Transverse colon (tissue), 4 donors: ENCODE data around the gene IFI27. TPM values are rescaled to one million over a fixed set of nuclear protein-coding genes. Genes with fewer than 3 reads are reported as not detected.
"Not testable (repeated sequence)": the region's sequence is repeated elsewhere in the genome, so short reads cannot be mapped to it uniquely, and the experiment has no call there.

Experiments
- DNase-seq: peaks from one replicate; pipeline ENCODE4 v3.0.0-alpha.2; 2019
- H3K27ac ChIP-seq, 4 donors: fragments of 200-600 bp; sonication (generic); 2 replicates each; pipeline ENCODE4 v1.5.1; 2016 to 2018; ENCODE audit warnings: inconsistent platforms in 4 of 4
- H3K27me3 ChIP-seq: fragments of 200-600 bp; sonication (generic); 2 replicates; pipeline ENCODE4 v1.5.1; 2017; ENCODE audit warnings: inconsistent platforms
- H3K36me3 ChIP-seq, 4 donors: fragments of 200-600 bp; sonication (generic); 2 replicates each; pipeline ENCODE4 v1.5.1; 2017 to 2019; ENCODE audit warnings: inconsistent platforms in 4 of 4
- H3K4me1 ChIP-seq, 4 donors: fragments of 200-600 bp; sonication (generic); 2 replicates each; pipeline ENCODE4 v1.5.1; 2017 to 2020; ENCODE audit warnings: inconsistent platforms in 4 of 4
- H3K4me3 ChIP-seq, 4 donors: fragments of 200-600 bp; sonication (generic); 1 replicate in 1 of 4; 2 replicates in 3 of 4; pipeline versions ENCODE4 v1.5.1 to v1.6.1; 2017 to 2019; ENCODE audit warnings: inconsistent platforms in 4 of 4
- H3K9me3 ChIP-seq, 2 donors: fragments of 200-600 bp; sonication (generic); 2 replicates each; pipeline ENCODE4 v1.5.1; 2017 to 2019; ENCODE audit warnings: inconsistent platforms in 2 of 2
- EP300 ChIP-seq: sonication (generic); formaldehyde crosslinking; IDR thresholded peaks from one replicate; pipeline ENCODE4 v1.6.1; 2017; ENCODE audit warnings: antibody characterized with exemption, low read depth
- POLR2A ChIP-seq: fragments of 450-650 bp; IDR thresholded peaks from one replicate; pipeline ENCODE4 v1.6.1; 2016; ENCODE audit warnings: antibody characterized with exemption, mild to moderate bottlenecking, moderate library complexity
- POLR2AphosphoS5 ChIP-seq, 3 donors: sonication (generic); formaldehyde crosslinking; IDR thresholded peaks; one replicate each; pipeline ENCODE4 v1.6.1; 2016; ENCODE audit warnings: antibody characterized with exemption in 3 of 3
- WGBS, 2 donors: methylation state at CpG; one replicate each; pipeline ENCODE4 v1.1.5; 2018; ENCODE audit warnings: low coverage in 1 of 2; 5-methylcytosine and 5-hydroxymethylcytosine counted together
- in situ Hi-C, 4 donors: fragments of 200-750 bp; cut with MboI; loops; one replicate each; pipeline versions ENCODE4 v1.15.0 to v1.15.1; 2017; ENCODE audit warnings: low sequenced_read_pairs in 3 of 4, low pct_ligation_motif_present in 1 of 4, low pct_unique_long_range_greater_than_20kb in 1 of 4
- intact Hi-C: fragments of 100-400 bp; cut with DNase I; formaldehyde crosslinking; loops from one replicate; pipeline ENCODE4 v1.15.1; 2023; ENCODE audit warnings: low total_unique reads
- total RNA-seq, 4 donors: library from RNA; depleted of rRNA; stranded (reverse); fragments of >200 nt; gene quantifications; one replicate each; pipeline ENCODE4 v1.1.0, GENCODE V29; 2016
- TF ChIP-seq, protein P1 (sequence below), 5 experiments: fragments of 200-600 bp in 3 of 5; fragments of 450-650 bp in 2 of 5; sonication (generic) in 3 of 5; IDR thresholded peaks; 1 replicate in 2 of 5; 2 replicates in 3 of 5; pipeline ENCODE4 v1.5.1; 2016 to 2017; ENCODE audit warnings: antibody characterized with exemption in 5 of 5, inconsistent platforms in 3 of 5, mild to moderate bottlenecking in 2 of 5, moderate library complexity in 1 of 5

The IFI27 gene
- total RNA-seq, 4 donors from 2014 or later, result 124 to 1,625 (median 472) TPM

DNA sequence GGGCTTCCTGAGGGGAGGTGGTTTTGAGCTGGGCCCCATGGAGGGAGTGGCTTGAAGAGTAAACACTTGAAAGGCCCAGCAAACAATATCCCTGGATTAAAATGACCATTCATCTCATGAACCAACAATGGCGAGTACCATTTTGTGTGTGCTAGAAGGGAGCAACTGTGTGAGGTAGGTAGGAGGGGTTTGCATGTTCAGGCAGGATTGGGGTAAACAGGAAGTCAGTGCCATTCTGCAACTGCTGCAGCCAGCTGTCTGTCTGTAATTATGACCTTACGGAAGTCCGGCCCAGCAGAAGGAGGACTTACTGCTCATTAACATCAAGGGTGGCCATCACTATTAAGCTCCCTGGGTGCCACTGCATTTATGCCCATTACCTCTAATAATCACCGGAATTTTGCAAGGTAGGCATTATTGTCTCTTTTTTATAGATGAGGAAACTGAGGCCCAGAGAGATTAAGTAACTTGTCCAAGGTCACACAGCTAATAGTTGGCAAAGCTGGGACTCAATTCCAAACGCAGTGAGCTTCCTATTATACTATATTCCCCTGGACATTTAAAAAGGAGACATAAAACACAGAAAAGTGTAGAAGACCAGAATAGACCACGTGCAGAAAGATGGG lies 35.5 kb downstream of the IFI27 start:
- no peak for TF ChIP-seq EP300
- TF ChIP-seq, protein P1, sequence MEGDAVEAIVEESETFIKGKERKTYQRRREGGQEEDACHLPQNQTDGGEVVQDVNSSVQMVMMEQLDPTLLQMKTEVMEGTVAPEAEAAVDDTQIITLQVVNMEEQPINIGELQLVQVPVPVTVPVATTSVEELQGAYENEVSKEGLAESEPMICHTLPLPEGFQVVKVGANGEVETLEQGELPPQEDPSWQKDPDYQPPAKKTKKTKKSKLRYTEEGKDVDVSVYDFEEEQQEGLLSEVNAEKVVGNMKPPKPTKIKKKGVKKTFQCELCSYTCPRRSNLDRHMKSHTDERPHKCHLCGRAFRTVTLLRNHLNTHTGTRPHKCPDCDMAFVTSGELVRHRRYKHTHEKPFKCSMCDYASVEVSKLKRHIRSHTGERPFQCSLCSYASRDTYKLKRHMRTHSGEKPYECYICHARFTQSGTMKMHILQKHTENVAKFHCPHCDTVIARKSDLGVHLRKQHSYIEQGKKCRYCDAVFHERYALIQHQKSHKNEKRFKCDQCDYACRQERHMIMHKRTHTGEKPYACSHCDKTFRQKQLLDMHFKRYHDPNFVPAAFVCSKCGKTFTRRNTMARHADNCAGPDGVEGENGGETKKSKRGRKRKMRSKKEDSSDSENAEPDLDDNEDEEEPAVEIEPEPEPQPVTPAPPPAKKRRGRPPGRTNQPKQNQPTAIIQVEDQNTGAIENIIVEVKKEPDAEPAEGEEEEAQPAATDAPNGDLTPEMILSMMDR (IDR thresholded peaks at IDR 0.05), result no peak
- TF ChIP-seq POLR2A, result no peak
- no peak for TF ChIP-seq POLR2AphosphoS5 (IDR thresholded peaks at IDR 0.05)
- in situ Hi-C loops (no loop called here), intact Hi-C loops (no loop called here)
- no peaks in the 10 kb centered on the region for H3K4me1 ChIP-seq
- WGBS, 2 donors, result 82 to 84% methylated on average over 2 to 6 of the region's 6 CpGs
- no peaks in the 10 kb centered on the region for H3K36me3 ChIP-seq
- no peak overlapping the region for H3K27ac ChIP-seq
- no peaks in the 10 kb centered on the region for H3K27me3 ChIP-seq
- no peaks in the 10 kb centered on the region for H3K9me3 ChIP-seq
- DNase-seq, result no peak
- H3K4me3 ChIP-seq, result no peak overlapping the region

DNA sequence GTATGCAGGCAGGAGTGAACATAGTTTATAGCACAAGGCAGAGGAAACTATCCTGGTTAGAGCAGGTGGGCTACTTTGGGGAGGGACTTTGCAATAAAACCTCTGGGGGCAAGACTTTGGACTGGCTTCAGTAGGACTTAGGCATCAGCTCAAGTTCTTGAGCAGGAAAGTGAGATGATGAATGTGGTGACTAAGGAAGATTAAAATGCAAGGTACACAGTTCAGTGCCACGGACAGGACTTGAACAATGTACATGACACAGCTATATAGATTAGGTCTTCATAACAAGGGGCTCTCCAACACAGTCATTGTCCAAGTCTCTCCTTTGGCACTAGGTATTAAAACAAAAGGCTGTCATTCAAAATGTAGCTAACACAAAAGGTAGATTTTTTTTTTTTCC lies 42.1 kb downstream of the IFI27 start:
- 77% methylated on average over 1 of the region's 1 CpG; no CpG with 5 or more reads in 1 of the 2 donors for WGBS, 2 donors
- H3K27me3 ChIP-seq, result no peaks in the 10 kb centered on the region
- in situ Hi-C loops, result no loop called here
- H3K9me3 ChIP-seq, result no peaks in the 10 kb centered on the region
- TF ChIP-seq, protein P1 (IDR thresholded peaks at IDR 0.05), result no peak
- TF ChIP-seq POLR2A (no peak), EP300 (no peak), POLR2AphosphoS5 (IDR thresholded peaks at IDR 0.05) (no peak)
- no peak for DNase-seq
- no peak overlapping the region for H3K4me3 ChIP-seq
- no peaks in the 10 kb centered on the region for H3K36me3 ChIP-seq
- intact Hi-C loops, result no loop called here
- no peaks in the 10 kb centered on the region for H3K4me1 ChIP-seq
- no peak overlapping the region for H3K27ac ChIP-seq

DNA sequence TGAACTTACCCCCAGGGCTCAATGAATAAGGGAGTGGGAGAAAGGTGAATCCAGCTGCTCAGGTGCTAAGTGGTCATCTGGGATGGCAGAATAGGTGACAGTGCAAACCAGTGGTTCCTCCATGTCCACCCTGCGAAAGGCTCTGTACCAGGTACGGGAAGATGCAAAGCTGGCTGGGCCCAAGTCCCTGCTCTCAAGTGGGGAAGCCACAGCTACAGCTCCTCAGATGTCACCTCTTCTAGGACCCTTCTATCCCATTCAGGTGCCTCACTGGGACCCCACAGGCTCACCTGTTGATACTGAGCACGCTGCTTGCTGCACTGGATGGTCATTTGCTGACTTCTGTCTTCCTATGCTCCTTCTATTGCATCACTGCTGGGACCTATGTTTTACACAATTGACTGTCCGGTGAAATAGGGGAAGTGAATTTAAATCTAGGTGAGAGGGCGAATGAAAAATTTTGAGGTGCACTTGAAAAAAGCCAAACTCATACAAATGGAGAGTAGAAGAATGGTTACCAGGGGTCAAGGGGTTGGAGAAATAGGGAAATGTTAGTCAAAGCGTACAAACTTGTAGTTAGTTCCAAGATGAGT lies 43.3 kb downstream of the IFI27 start:
- 76 to 86% methylated on average over 3 to 6 of the region's 6 CpGs for WGBS, 2 donors
- no peaks in the 10 kb centered on the region for H3K9me3 ChIP-seq
- intact Hi-C loops, result no loop called here
- no peaks in the 10 kb centered on the region for H3K36me3 ChIP-seq
- TF ChIP-seq, protein P1 (IDR thresholded peaks at IDR 0.05), result no peak
- no peak for TF ChIP-seq EP300
- TF ChIP-seq POLR2A, result no peak
- no peak for TF ChIP-seq POLR2AphosphoS5 (IDR thresholded peaks at IDR 0.05)
- no peak overlapping the region for H3K4me3 ChIP-seq
- no peaks in the 10 kb centered on the region for H3K4me1 ChIP-seq
- no peak for DNase-seq
- no peak overlapping the region for H3K27ac ChIP-seq
- in situ Hi-C loops, result no loop called here
- no peaks in the 10 kb centered on the region for H3K27me3 ChIP-seq

DNA sequence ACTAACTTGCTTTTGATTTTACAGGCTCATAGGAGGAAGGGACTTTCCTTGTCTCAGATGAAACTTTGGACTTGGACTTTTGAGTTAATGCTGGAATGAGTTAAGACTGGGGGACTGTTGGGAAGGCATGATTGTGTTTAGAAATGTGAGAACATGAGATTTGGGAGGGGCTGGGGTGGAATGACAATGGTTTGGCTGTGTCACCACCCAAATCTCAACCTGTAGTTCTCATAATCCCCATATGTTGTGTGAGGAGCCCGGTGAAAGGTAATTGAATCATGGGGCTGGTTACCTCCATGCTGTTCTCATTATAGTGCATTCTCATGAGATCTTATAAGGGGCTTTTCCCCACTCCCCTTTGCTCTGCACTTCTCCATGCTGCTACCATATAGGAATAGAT lies 45.6 kb downstream of the IFI27 start:
- H3K27me3 ChIP-seq, intact Hi-C loops, in situ Hi-C loops, H3K27ac ChIP-seq, H3K9me3 ChIP-seq, H3K4me1 ChIP-seq, H3K4me3 ChIP-seq, H3K36me3 ChIP-seq, DNase-seq: not testable (repeated sequence)
- WGBS, 2 donors, result 50 to 73% methylated on average over 1 of the region's 1 CpG

DNA sequence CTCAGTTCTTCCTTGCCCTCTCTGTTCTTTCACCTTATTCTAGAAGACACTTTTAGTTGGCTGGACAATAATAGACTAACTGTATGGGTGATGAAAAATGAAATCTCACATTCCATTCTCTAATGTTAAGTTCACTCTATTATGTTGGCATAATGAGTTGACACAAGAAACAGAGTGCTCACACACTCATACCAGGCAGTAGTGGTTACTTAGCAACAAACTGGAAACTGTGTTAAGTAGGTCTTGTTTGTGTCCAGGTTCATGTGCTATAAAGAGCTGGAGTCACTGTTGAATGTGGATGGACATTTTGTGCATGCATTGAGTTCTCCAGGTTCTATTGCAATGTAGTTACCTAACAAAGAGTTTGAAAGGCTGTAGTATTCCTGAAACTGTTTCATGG lies 46.7 kb downstream of the IFI27 start:
- intact Hi-C loops, result no loop called here
- no peaks in the 10 kb centered on the region for H3K36me3 ChIP-seq
- no peak overlapping the region for H3K4me3 ChIP-seq
- in situ Hi-C loops, result no loop called here
- no peaks in the 10 kb centered on the region for H3K27me3 ChIP-seq
- no peak for TF ChIP-seq POLR2A
- TF ChIP-seq EP300, result no peak
- TF ChIP-seq POLR2AphosphoS5 (IDR thresholded peaks at IDR 0.05), result no peak
- TF ChIP-seq, protein P1 (IDR thresholded peaks at IDR 0.05), result no peak
- no peaks in the 10 kb centered on the region for H3K4me1 ChIP-seq
- no peaks in the 10 kb centered on the region for H3K9me3 ChIP-seq
- no peak for DNase-seq
- H3K27ac ChIP-seq, result no peak overlapping the region
